ENCODE results near the gene LDB3. TPM values are rescaled to one million over a fixed set of nuclear protein-coding genes. Genes with fewer than 3 reads are reported as not detected.

LDB3 gene
- total RNA-seq, result under 1 TPM in 5 of 7 donors, not detected in 2; 0.14 to 0.63 (median 0.43) TPM
- polyA plus RNA-seq, result 1 to 10 TPM in 1 of 3 donors, under 1 TPM in 2; 0.23 to 1.2 (median 0.30) TPM
- long read RNA-seq, donor 1, result 0 reads
- long read RNA-seq, donor 2, result 0 reads

- Histone ChIP-seq H3K27ac (no peak within 1 kb of the TSS), H3K4me1 (peaks cover 0 to 7% (median 0%) of the 10 kb centered on the region in 6 donors), H3K36me3 (no peaks in the 10 kb centered on the region), H3K27me3 (replicated peaks in 1 of 7) (peaks cover 0 to 23% (median 0%) of the 10 kb centered on the region in 7 donors), H3K4me3 (no peak within 1 kb of the TSS), H3K9me3 (no peaks in the 10 kb centered on the region)
- intact Hi-C loops (cut with DNase I; ENCODE audit: low total_unique reads), result no loop called here
- WGBS, 5 donors, result 71 to 74% (median 72%) methylated on average over 13 to 23 of the region's 23 CpGs
- TF ChIP-seq CTCF (IDR thresholded peaks at IDR 0.05 in 8 of 11, conservative IDR thresholded peaks at IDR 0.05 in 3 of 11) (no peak), POLR2A (IDR thresholded peaks at IDR 0.05) (no peak), POLR2AphosphoS5 (IDR thresholded peaks at IDR 0.05) (no peak)
- DNase-seq, result no peak
These were observed at the start of gene LDB3 for GRCh38 chr10:86668297-86669165. Gene LDB3 (plus strand): TSS chr10:86668511. CDS start chr10:86668692, 181 bp downstream.

GRCh38 chr10:86628311-86628710 lies 40.0 kb upstream of the LDB3 start:
- Histone ChIP-seq H3K4me1 (peaks cover 0 to 9% (median 3%) of the 10 kb centered on the region in 6 donors), H3K4me3 (no peak overlapping the region), H3K36me3 (no peaks in the 10 kb centered on the region), H3K27ac (no peak overlapping the region), H3K27me3 (replicated peaks in 1 of 7) (peaks cover 2 to 51% (median 17%) of the 10 kb centered on the region in 7 donors), H3K9me3 (no peaks in the 10 kb centered on the region)
- 94 to 99% (median 96%) methylated on average over 2 of the region's 2 CpGs for WGBS, 5 donors
- no peak for TF ChIP-seq POLR2AphosphoS5 (IDR thresholded peaks at IDR 0.05)
- no peak for TF ChIP-seq POLR2A (IDR thresholded peaks at IDR 0.05)
- no peak for TF ChIP-seq CTCF (IDR thresholded peaks at IDR 0.05 in 8 of 11, conservative IDR thresholded peaks at IDR 0.05 in 3 of 11)
- intact Hi-C loops (cut with DNase I; ENCODE audit: low total_unique reads), result no loop called here
- DNase-seq, result no peak

GRCh38 chr10:86630079-86630478 lies 38.2 kb upstream of the LDB3 start:
- TF ChIP-seq CTCF (IDR thresholded peaks at IDR 0.05 in 8 of 11, conservative IDR thresholded peaks at IDR 0.05 in 3 of 11), result no peak
- TF ChIP-seq POLR2A (IDR thresholded peaks at IDR 0.05), result no peak
- TF ChIP-seq POLR2AphosphoS5 (IDR thresholded peaks at IDR 0.05), result no peak
- 32 to 74% (median 48%) methylated on average over 2 of the region's 2 CpGs for WGBS, 5 donors
- intact Hi-C loops (cut with DNase I; ENCODE audit: low total_unique reads), result no loop called here

More at GRCh38 chr10:86630079-86630478, 38.2 kb upstream of the LDB3 start:
- peaks cover 0 to 9% (median 3%) of the 10 kb centered on the region in 6 donors for H3K4me1 ChIP-seq
- H3K36me3 ChIP-seq, result no peaks in the 10 kb centered on the region
- H3K27ac ChIP-seq, result no peak overlapping the region
- DNase-seq, result no peak
- H3K9me3 ChIP-seq, result no peaks in the 10 kb centered on the region
- no peak overlapping the region for H3K4me3 ChIP-seq
- peaks cover 2 to 69% (median 29%) of the 10 kb centered on the region in 7 donors for H3K27me3 ChIP-seq (replicated peaks in 1 of 7)

All from spleen (tissue), 13 donors.